ENCODE measurements around the gene MPZL1. TPM values are rescaled to one million over a fixed set of nuclear protein-coding genes. Genes with fewer than 3 reads are reported as not detected.

The MPZL1 gene
- polyA plus RNA-seq, 2 of the 4 experiments (the other 2 are of a cell fraction) = 92.6 to 178 TPM

- H3K4me1 ChIP-seq = peaks cover 18% of the 10 kb centered on the region; the same call in 1 of the 3 replicates
- POLR2A ChIA-PET = no interaction called here
- FAIRE-seq = no peak
These were observed 70.4 kb downstream of the MPZL1 start for GRCh38 chr1:167792188-167792565.

GRCh38 chr1:167794043-167794442, 72.3 kb downstream of the MPZL1 start:
- POLR2A ChIA-PET = no interaction called here
- DNase-seq (ENCODE audit: low read depth in 1 of 2, low spot score in 1 of 2) (no peak), ATAC-seq (no peak), FAIRE-seq (no peak)
- no peak overlapping the region for H3K27ac ChIP-seq
- CTCF ChIA-PET = interaction anchor here (1.3 kb wide), 1 partner anchor 9 kb away, joined by 4 read pairs; no protein-coding TSS in a partner anchor
- 77% methylated on average over 1 of the region's 1 CpG for WGBS (ENCODE audit: missing lambda C conversion rate)
- H3K9me3 ChIP-seq = no peaks in the 10 kb centered on the region
- H3K4me3 ChIP-seq = no peak overlapping the region
- no peak for TF ChIP-seq EHMT2 (IDR thresholded peaks at IDR 0.05; ENCODE audit: low read depth)
- TF ChIP-seq HEYL (CRISPR knock-in tag; IDR thresholded peaks at IDR 0.05) = no peak
- TF ChIP-seq SMC3 (IDR thresholded peaks at IDR 0.05) = no peak
- TF ChIP-seq HOXB5 (CRISPR knock-in tag; IDR thresholded peaks at IDR 0.05) = no peak
- no peak for TF ChIP-seq FOSL2 (IDR thresholded peaks at IDR 0.05)
- no peak for TF ChIP-seq FOSL2 (CRISPR knock-in tag; IDR thresholded peaks at IDR 0.05)
- TF ChIP-seq, protein P1, sequence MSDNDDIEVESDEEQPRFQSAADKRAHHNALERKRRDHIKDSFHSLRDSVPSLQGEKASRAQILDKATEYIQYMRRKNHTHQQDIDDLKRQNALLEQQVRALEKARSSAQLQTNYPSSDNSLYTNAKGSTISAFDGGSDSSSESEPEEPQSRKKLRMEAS (IDR thresholded peaks at IDR 0.05) = no peak
- TF ChIP-seq SREBF2 (IDR thresholded peaks at IDR 0.05) = no peak
- no peak for TF ChIP-seq MAFK (IDR thresholded peaks at IDR 0.05; ENCODE audit: partially characterized antibody)
- TF ChIP-seq, protein P2, sequence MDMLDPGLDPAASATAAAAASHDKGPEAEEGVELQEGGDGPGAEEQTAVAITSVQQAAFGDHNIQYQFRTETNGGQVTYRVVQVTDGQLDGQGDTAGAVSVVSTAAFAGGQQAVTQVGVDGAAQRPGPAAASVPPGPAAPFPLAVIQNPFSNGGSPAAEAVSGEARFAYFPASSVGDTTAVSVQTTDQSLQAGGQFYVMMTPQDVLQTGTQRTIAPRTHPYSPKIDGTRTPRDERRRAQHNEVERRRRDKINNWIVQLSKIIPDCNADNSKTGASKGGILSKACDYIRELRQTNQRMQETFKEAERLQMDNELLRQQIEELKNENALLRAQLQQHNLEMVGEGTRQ (IDR thresholded peaks at IDR 0.05) = no peak
- no peak for TF ChIP-seq MAZ (IDR thresholded peaks at IDR 0.05; ENCODE audit: borderline replicate concordance, low read depth, low read length)
- TF ChIP-seq, protein P3, sequence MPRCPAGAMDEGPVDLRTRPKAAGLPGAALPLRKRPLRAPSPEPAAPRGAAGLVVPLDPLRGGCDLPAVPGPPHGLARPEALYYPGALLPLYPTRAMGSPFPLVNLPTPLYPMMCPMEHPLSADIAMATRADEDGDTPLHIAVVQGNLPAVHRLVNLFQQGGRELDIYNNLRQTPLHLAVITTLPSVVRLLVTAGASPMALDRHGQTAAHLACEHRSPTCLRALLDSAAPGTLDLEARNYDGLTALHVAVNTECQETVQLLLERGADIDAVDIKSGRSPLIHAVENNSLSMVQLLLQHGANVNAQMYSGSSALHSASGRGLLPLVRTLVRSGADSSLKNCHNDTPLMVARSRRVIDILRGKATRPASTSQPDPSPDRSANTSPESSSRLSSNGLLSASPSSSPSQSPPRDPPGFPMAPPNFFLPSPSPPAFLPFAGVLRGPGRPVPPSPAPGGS (IDR thresholded peaks at IDR 0.05) = no peak
- TF ChIP-seq ZSCAN20 (CRISPR knock-in tag; IDR thresholded peaks at IDR 0.05) = no peak
- TF ChIP-seq CBX8 (IDR thresholded peaks at IDR 0.05) = no peak
- TF ChIP-seq BHLHE40 (IDR thresholded peaks at IDR 0.05; ENCODE audit: low read depth, low read length) = no peak
- TF ChIP-seq POLR2AphosphoS2 (conservative IDR thresholded peaks at IDR 0.05; ENCODE audit: low read length) = no peak
- no peak for TF ChIP-seq NPAS2 (CRISPR knock-in tag; IDR thresholded peaks at IDR 0.05; ENCODE audit: borderline replicate concordance)
- TF ChIP-seq EHF (CRISPR knock-in tag; IDR thresholded peaks at IDR 0.05) = no peak
- H3K4me2 ChIP-seq = no peak overlapping the region
- H3K4me1 ChIP-seq = peaks cover 28% of the 10 kb centered on the region; the same call in 2 of the 3 replicates

More at GRCh38 chr1:167792188-167792565, 70.4 kb downstream of the MPZL1 start:
- TF ChIP-seq, protein P4, sequence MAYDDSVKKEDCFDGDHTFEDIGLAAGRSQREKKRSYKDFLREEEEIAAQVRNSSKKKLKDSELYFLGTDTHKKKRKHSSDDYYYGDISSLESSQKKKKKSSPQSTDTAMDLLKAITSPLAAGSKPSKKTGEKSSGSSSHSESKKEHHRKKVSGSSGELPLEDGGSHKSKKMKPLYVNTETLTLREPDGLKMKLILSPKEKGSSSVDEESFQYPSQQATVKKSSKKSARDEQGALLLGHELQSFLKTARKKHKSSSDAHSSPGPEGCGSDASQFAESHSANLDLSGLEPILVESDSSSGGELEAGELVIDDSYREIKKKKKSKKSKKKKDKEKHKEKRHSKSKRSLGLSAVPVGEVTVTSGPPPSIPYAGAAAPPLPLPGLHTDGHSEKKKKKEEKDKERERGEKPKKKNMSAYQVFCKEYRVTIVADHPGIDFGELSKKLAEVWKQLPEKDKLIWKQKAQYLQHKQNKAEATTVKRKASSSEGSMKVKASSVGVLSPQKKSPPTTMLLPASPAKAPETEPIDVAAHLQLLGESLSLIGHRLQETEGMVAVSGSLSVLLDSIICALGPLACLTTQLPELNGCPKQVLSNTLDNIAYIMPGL (CRISPR knock-in tag; IDR thresholded peaks at IDR 0.05; ENCODE audit: borderline replicate concordance) = no peak
- TF ChIP-seq GATA3 (IDR thresholded peaks at IDR 0.05; ENCODE audit: borderline replicate concordance) (no peak), BHLHE40 (IDR thresholded peaks at IDR 0.05; ENCODE audit: low read depth, low read length) (no peak), POLR2AphosphoS2 (conservative IDR thresholded peaks at IDR 0.05; ENCODE audit: low read length) (no peak), HOXB5 (CRISPR knock-in tag; IDR thresholded peaks at IDR 0.05) (no peak), HOXB13 (CRISPR knock-in tag; IDR thresholded peaks at IDR 0.05; ENCODE audit: low read depth) (no peak), FOSB (CRISPR knock-in tag; IDR thresholded peaks at IDR 0.05) (no peak), KDM5A (IDR thresholded peaks at IDR 0.05) (no peak), MAZ (IDR thresholded peaks at IDR 0.05; ENCODE audit: borderline replicate concordance, low read depth, low read length) (no peak), E2F6 (IDR thresholded peaks at IDR 0.05; ENCODE audit: borderline replicate concordance, low read depth) (no peak), JUN (IDR thresholded peaks at IDR 0.05) (no peak), MAFK (IDR thresholded peaks at IDR 0.05; ENCODE audit: partially characterized antibody) (no peak), RCOR1 (IDR thresholded peaks at IDR 0.05; ENCODE audit: low read depth, low read length) (no peak), SREBF2 (IDR thresholded peaks at IDR 0.05) (no peak), RARB (CRISPR knock-in tag; IDR thresholded peaks at IDR 0.05) (no peak), HDAC2 (IDR thresholded peaks at IDR 0.05) (no peak), TFCP2L1 (CRISPR knock-in tag; IDR thresholded peaks at IDR 0.05) (no peak), EHF (CRISPR knock-in tag; IDR thresholded peaks at IDR 0.05) (no peak)
- TF ChIP-seq, protein P5, sequence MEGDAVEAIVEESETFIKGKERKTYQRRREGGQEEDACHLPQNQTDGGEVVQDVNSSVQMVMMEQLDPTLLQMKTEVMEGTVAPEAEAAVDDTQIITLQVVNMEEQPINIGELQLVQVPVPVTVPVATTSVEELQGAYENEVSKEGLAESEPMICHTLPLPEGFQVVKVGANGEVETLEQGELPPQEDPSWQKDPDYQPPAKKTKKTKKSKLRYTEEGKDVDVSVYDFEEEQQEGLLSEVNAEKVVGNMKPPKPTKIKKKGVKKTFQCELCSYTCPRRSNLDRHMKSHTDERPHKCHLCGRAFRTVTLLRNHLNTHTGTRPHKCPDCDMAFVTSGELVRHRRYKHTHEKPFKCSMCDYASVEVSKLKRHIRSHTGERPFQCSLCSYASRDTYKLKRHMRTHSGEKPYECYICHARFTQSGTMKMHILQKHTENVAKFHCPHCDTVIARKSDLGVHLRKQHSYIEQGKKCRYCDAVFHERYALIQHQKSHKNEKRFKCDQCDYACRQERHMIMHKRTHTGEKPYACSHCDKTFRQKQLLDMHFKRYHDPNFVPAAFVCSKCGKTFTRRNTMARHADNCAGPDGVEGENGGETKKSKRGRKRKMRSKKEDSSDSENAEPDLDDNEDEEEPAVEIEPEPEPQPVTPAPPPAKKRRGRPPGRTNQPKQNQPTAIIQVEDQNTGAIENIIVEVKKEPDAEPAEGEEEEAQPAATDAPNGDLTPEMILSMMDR (IDR thresholded peaks at IDR 0.05) = no peak
- TF ChIP-seq, protein P6, sequence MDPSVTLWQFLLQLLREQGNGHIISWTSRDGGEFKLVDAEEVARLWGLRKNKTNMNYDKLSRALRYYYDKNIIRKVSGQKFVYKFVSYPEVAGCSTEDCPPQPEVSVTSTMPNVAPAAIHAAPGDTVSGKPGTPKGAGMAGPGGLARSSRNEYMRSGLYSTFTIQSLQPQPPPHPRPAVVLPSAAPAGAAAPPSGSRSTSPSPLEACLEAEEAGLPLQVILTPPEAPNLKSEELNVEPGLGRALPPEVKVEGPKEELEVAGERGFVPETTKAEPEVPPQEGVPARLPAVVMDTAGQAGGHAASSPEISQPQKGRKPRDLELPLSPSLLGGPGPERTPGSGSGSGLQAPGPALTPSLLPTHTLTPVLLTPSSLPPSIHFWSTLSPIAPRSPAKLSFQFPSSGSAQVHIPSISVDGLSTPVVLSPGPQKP (IDR thresholded peaks at IDR 0.05; ENCODE audit: low read depth, low read length) = no peak
- CTCF ChIA-PET = interaction anchor here (0.9 to 2.2 kb wide), 5 partner anchors 9 to 71 kb away, joined by 3 to 6 read pairs (median 3); no protein-coding TSS in a partner anchor
- no peaks in the 10 kb centered on the region for H3K9me3 ChIP-seq
- no peak overlapping the region for H3K4me3 ChIP-seq
- H3K27ac ChIP-seq = no peak overlapping the region
- DNase-seq (ENCODE audit: low read depth in 1 of 2, low spot score in 1 of 2) (no peak), ATAC-seq (no peak)
- 98% methylated on average over 4 of the region's 4 CpGs for WGBS (ENCODE audit: missing lambda C conversion rate)
- H3K4me2 ChIP-seq = no peak overlapping the region

Data from A549 (cell line).